Keratinocyte (primary cell): ENCODE results near the gene FNBP1. TPM values are rescaled to one million over a fixed set of nuclear protein-coding genes. Genes with fewer than 3 reads are reported as not detected.

ENCODE experiments used
- DNase-seq: peaks from one replicate; pipeline ENCODE4 v3.0.0-alpha.2; 2011; ENCODE audit warnings: low read depth, missing footprints, low spot score
- FAIRE-seq: peaks from 2 replicates; lab custom pipeline; 2011; peaks lifted over from hg19 to GRCh38; lab: Jason Lieb, UNC
- H2AFZ ChIP-seq: 2 replicates; pipeline ENCODE4 v1.6.0; 2012; ENCODE audit warnings: low read length, control low read depth, inconsistent platforms; ENCODE audit not compliant: control insufficient read depth
- H3K27ac ChIP-seq: 2 replicates; pipeline ENCODE4 v1.5.1; 2011; ENCODE audit warnings: low read length; ENCODE audit not compliant: control insufficient read depth, insufficient read depth
- H3K27me3 ChIP-seq: 3 replicates; pipeline ENCODE4 v1.6.0; 2011; ENCODE audit warnings: low read length; ENCODE audit not compliant: control insufficient read depth, insufficient read depth; ENCODE audit errors: extremely low read depth
- H3K36me3 ChIP-seq, 2 experiments: 2 replicates in 1 of 2; 3 replicates in 1 of 2; pipeline ENCODE4 v1.5.1; 2011; ENCODE audit warnings: low read length in 2 of 2, mild to moderate bottlenecking in 1 of 2; ENCODE audit not compliant: control insufficient read depth in 2 of 2, insufficient read depth in 2 of 2; ENCODE audit errors: extremely low read depth in 1 of 2
- H3K4me1 ChIP-seq: 3 replicates; pipeline ENCODE4 v1.5.1; 2011; ENCODE audit warnings: low read length; ENCODE audit not compliant: control insufficient read depth, insufficient read depth; ENCODE audit errors: extremely low read depth
- H3K4me2 ChIP-seq: 3 replicates; pipeline ENCODE4 v1.6.0; 2011; ENCODE audit warnings: low read depth, low read length; ENCODE audit not compliant: control insufficient read depth, insufficient read depth; ENCODE audit errors: extremely low read depth
- H3K4me3 ChIP-seq, 3 experiments: fragments of 200-600 bp in 1 of 3; sonication (generic) in 1 of 3; 2 replicates in 2 of 3; 3 replicates in 1 of 3; pipeline ENCODE4 v1.5.1; 2011 to 2016; ENCODE audit warnings: low read length in 3 of 3, mild to moderate bottlenecking in 3 of 3, control low read depth in 2 of 3, inconsistent platforms in 1 of 3, low read depth in 1 of 3, mixed read lengths in 1 of 3, mixed run types in 1 of 3, moderate library complexity in 1 of 3; ENCODE audit not compliant: control insufficient read depth in 2 of 3, insufficient read depth in 2 of 3; ENCODE audit errors: extremely low read depth in 1 of 3
- H3K79me2 ChIP-seq: 2 replicates; pipeline ENCODE4 v1.6.0; 2012; ENCODE audit warnings: low read length; ENCODE audit not compliant: control insufficient read depth, insufficient read depth
- H3K9ac ChIP-seq: 3 replicates; pipeline ENCODE4 v1.6.0; 2011; ENCODE audit warnings: low read length; ENCODE audit not compliant: control insufficient read depth, insufficient read depth; ENCODE audit errors: extremely low read depth
- H3K9me1 ChIP-seq: 3 replicates; pipeline ENCODE4 v1.6.0; 2011; ENCODE audit warnings: low read length; ENCODE audit not compliant: control insufficient read depth, insufficient read depth; ENCODE audit errors: extremely low read depth
- H3K9me3 ChIP-seq: 2 replicates; pipeline ENCODE4 v1.5.1; 2012; ENCODE audit warnings: low read depth, low read length; ENCODE audit not compliant: control insufficient read depth
- H4K20me1 ChIP-seq: 3 replicates; pipeline ENCODE4 v1.6.0; 2011; ENCODE audit warnings: low read length; ENCODE audit not compliant: control insufficient read depth, insufficient read depth; ENCODE audit errors: extremely low read depth
- CTCF ChIP-seq, 3 experiments: IDR thresholded peaks in 1 of 3; conservative IDR thresholded peaks in 1 of 3; optimal IDR thresholded peaks in 1 of 3; 2 replicates in 2 of 3; 3 replicates in 1 of 3; pipeline versions ENCODE3 to v1.5.1; 2011; ENCODE audit warnings: low read length in 3 of 3, mild to moderate bottlenecking in 3 of 3, moderate library complexity in 2 of 3, control low read depth in 1 of 3, inconsistent platforms in 1 of 3; ENCODE audit not compliant: insufficient read depth in 2 of 3; ENCODE audit errors: extremely low read depth in 1 of 3
- EZH2 ChIP-seq: IDR thresholded peaks from one replicate; pipeline ENCODE4 v1.6.1; 2012; ENCODE audit warnings: inconsistent platforms, mild to moderate bottlenecking, low read length, moderate library complexity
- dilution Hi-C: fragments of 300-500 bp; cut with MboI; formaldehyde crosslinking; loops from one replicate; pipeline ENCODE4 v1.7.0; 2020; ENCODE audit warnings: low sequenced_read_pairs; ENCODE audit not compliant: extremely low pct_ligation_motif_present
- polyA plus RNA-seq, 5 experiments: library from polyadenylated mRNA; depleted of rRNA in 3 of 5; stranded (reverse) in 3 of 5; stranded (forward) in 1 of 5; unstranded in 1 of 5; fragments of >200 nt; gene quantifications; 1 replicate in 1 of 5; 2 replicates in 3 of 5; 3 replicates in 1 of 5; pipeline versions ENCODE4 v1.2.1 to v1.2.3, GENCODE V29; 2011 to 2012; ENCODE audit warnings: missing spikeins in 2 of 5, low read depth in 1 of 5, low replicate concordance in 1 of 5

The FNBP1 gene
- polyA plus RNA-seq, 1 donor (not counting 4 experiments of a cell fraction or from before 2014, with no cell fraction given) = 9.6 TPM

GRCh38 chr9:129919277-129919676 lies 123.7 kb downstream of the FNBP1 start:
- no peaks in the 10 kb centered on the region for H3K27me3 ChIP-seq
- no peak overlapping the region for H3K27ac ChIP-seq
- dilution Hi-C loops = no loop called here
- no peaks in the 10 kb centered on the region for H4K20me1 ChIP-seq
- no peak overlapping the region for H3K9ac ChIP-seq
- TF ChIP-seq EZH2 (no peak), CTCF (optimal IDR thresholded peaks at IDR 0.05 in 1 of 3, IDR thresholded peaks at IDR 0.05 in 1 of 3, conservative IDR thresholded peaks at IDR 0.05 in 1 of 3; ENCODE audit: extremely low read depth in 1 of 3, insufficient read depth in 2 of 3, low read length in 3 of 3) (no peak)
- no peak overlapping the region for H2AFZ ChIP-seq
- no peak overlapping the region for H3K4me3 ChIP-seq
- H3K4me2 ChIP-seq = no peak overlapping the region
- FAIRE-seq (no peak), DNase-seq (no peak)
- no peaks in the 10 kb centered on the region for H3K4me1 ChIP-seq
- H3K9me1 ChIP-seq = no peaks in the 10 kb centered on the region
- no peaks in the 10 kb centered on the region for H3K36me3 ChIP-seq
- H3K9me3 ChIP-seq = no peaks in the 10 kb centered on the region
- no peaks in the 10 kb centered on the region for H3K79me2 ChIP-seq

GRCh38 chr9:129918296-129918950 lies 124.6 kb downstream of the FNBP1 start:
- Histone ChIP-seq H3K9ac (no peak overlapping the region), H3K9me1 (no peaks in the 10 kb centered on the region), H3K4me1 (no peaks in the 10 kb centered on the region), H3K36me3 (no peaks in the 10 kb centered on the region), H3K27ac (no peak overlapping the region), H4K20me1 (no peaks in the 10 kb centered on the region), H3K27me3 (no peaks in the 10 kb centered on the region), H3K4me3 (no peak overlapping the region), H3K79me2 (no peaks in the 10 kb centered on the region), H2AFZ (no peak overlapping the region), H3K9me3 (no peaks in the 10 kb centered on the region), H3K4me2 (no peak overlapping the region)
- no peak for DNase-seq
- no peak for FAIRE-seq
- no peak for TF ChIP-seq CTCF (optimal IDR thresholded peaks at IDR 0.05 in 1 of 3, IDR thresholded peaks at IDR 0.05 in 1 of 3, conservative IDR thresholded peaks at IDR 0.05 in 1 of 3; ENCODE audit: extremely low read depth in 1 of 3, insufficient read depth in 2 of 3, low read length in 3 of 3)
- TF ChIP-seq EZH2 = no peak
- dilution Hi-C loops = no loop called here
